ENCODE data around the gene PPIP5K2.

DNA sequence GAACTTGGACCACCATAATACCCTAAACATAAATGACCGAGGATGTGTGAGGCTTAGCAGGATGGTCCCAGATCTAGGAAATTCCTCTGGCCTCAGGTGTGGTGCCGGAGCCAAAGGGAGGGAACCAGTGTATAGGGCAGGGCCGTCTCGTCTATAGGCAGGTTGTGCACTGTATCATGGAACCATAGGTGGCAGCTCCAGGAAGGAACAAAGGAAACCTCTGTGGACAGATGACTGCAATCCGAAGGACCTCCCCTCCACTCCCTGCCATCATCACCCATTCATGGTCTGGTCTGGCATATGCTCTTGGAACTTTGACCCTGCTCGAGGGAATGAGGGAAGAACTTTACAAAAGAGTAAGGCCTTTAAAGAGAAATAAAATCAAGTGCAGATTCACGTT is 135.6 kb downstream of the PPIP5K2 start:
- TF ChIP-seq SP1 (IDR thresholded peaks at IDR 0.05), result no peak
- TF ChIP-seq JUND (IDR thresholded peaks at IDR 0.05), result no peak
- TF ChIP-seq, protein P1, sequence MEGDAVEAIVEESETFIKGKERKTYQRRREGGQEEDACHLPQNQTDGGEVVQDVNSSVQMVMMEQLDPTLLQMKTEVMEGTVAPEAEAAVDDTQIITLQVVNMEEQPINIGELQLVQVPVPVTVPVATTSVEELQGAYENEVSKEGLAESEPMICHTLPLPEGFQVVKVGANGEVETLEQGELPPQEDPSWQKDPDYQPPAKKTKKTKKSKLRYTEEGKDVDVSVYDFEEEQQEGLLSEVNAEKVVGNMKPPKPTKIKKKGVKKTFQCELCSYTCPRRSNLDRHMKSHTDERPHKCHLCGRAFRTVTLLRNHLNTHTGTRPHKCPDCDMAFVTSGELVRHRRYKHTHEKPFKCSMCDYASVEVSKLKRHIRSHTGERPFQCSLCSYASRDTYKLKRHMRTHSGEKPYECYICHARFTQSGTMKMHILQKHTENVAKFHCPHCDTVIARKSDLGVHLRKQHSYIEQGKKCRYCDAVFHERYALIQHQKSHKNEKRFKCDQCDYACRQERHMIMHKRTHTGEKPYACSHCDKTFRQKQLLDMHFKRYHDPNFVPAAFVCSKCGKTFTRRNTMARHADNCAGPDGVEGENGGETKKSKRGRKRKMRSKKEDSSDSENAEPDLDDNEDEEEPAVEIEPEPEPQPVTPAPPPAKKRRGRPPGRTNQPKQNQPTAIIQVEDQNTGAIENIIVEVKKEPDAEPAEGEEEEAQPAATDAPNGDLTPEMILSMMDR (IDR thresholded peaks at IDR 0.05; ENCODE audit: low read depth, low read length, missing input control), result no peak
- no peak for TF ChIP-seq TAF1 (conservative IDR thresholded peaks at IDR 0.05)
- TF ChIP-seq, protein P2, sequence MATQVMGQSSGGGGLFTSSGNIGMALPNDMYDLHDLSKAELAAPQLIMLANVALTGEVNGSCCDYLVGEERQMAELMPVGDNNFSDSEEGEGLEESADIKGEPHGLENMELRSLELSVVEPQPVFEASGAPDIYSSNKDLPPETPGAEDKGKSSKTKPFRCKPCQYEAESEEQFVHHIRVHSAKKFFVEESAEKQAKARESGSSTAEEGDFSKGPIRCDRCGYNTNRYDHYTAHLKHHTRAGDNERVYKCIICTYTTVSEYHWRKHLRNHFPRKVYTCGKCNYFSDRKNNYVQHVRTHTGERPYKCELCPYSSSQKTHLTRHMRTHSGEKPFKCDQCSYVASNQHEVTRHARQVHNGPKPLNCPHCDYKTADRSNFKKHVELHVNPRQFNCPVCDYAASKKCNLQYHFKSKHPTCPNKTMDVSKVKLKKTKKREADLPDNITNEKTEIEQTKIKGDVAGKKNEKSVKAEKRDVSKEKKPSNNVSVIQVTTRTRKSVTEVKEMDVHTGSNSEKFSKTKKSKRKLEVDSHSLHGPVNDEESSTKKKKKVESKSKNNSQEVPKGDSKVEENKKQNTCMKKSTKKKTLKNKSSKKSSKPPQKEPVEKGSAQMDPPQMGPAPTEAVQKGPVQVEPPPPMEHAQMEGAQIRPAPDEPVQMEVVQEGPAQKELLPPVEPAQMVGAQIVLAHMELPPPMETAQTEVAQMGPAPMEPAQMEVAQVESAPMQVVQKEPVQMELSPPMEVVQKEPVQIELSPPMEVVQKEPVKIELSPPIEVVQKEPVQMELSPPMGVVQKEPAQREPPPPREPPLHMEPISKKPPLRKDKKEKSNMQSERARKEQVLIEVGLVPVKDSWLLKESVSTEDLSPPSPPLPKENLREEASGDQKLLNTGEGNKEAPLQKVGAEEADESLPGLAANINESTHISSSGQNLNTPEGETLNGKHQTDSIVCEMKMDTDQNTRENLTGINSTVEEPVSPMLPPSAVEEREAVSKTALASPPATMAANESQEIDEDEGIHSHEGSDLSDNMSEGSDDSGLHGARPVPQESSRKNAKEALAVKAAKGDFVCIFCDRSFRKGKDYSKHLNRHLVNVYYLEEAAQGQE (IDR thresholded peaks at IDR 0.05), result no peak
- TF ChIP-seq RAD21 (IDR thresholded peaks at IDR 0.05), result no peak
- TF ChIP-seq NR2F2 (IDR thresholded peaks at IDR 0.05), result no peak
- TF ChIP-seq, protein P3, sequence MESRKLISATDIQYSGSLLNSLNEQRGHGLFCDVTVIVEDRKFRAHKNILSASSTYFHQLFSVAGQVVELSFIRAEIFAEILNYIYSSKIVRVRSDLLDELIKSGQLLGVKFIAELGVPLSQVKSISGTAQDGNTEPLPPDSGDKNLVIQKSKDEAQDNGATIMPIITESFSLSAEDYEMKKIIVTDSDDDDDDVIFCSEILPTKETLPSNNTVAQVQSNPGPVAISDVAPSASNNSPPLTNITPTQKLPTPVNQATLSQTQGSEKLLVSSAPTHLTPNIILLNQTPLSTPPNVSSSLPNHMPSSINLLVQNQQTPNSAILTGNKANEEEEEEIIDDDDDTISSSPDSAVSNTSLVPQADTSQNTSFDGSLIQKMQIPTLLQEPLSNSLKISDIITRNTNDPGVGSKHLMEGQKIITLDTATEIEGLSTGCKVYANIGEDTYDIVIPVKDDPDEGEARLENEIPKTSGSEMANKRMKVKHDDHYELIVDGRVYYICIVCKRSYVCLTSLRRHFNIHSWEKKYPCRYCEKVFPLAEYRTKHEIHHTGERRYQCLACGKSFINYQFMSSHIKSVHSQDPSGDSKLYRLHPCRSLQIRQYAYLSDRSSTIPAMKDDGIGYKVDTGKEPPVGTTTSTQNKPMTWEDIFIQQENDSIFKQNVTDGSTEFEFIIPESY (IDR thresholded peaks at IDR 0.05), result no peak

Measured in liver (tissue), 3 donors.